HepG2 (cell line): Measurements from ENCODE around the gene P4HTM. TPM values are rescaled to one million over a fixed set of nuclear protein-coding genes. Genes with fewer than 3 reads are reported as not detected.

Experiments
- ATF1 ChIP-seq: IDR thresholded peaks from 2 replicates; pipeline ENCODE4 v1.6.1; 2016; ENCODE audit warnings: mild to moderate bottlenecking, control low read depth
- ETV6 ChIP-seq: sonication (generic); formaldehyde crosslinking; conservative IDR thresholded peaks from 2 replicates; pipeline ENCODE4 v1.4.0; 2020; ENCODE audit warnings: missing genetic modification reagents
- GMEB2 ChIP-seq: IDR thresholded peaks from 2 replicates; pipeline ENCODE4 v1.6.1; 2016; ENCODE audit warnings: missing biosample characterization, missing genetic modification reagents, low read depth
- KLF16 ChIP-seq, 2 experiments: sonication (generic) in 1 of 2; formaldehyde crosslinking in 1 of 2; IDR thresholded peaks; 2 replicates each; pipeline versions ENCODE4 v1.6.1 to v1.8.0; 2016 to 2023; ENCODE audit warnings: missing genetic modification reagents in 2 of 2, missing compliant biosample characterization in 1 of 2
- MZF1 ChIP-seq: sonication (generic); formaldehyde crosslinking; IDR thresholded peaks from 2 replicates; pipeline ENCODE4 v1.8.1; 2023; ENCODE audit warnings: mild to moderate bottlenecking, missing genetic modification reagents, borderline replicate concordance
- NR0B2 ChIP-seq: sonication (generic); formaldehyde crosslinking; IDR thresholded peaks from 2 replicates; pipeline ENCODE4 v1.4.0; 2020; ENCODE audit warnings: mild to moderate bottlenecking, missing genetic modification reagents
- PPARG ChIP-seq: conservative IDR thresholded peaks from 2 replicates; pipeline ENCODE4 v1.6.1; 2016; ENCODE audit warnings: missing biosample characterization, missing genetic modification reagents
- STAT5B ChIP-seq: sonication (generic); formaldehyde crosslinking; IDR thresholded peaks from 2 replicates; pipeline ENCODE4 v1.4.0; 2020; ENCODE audit warnings: missing genetic modification reagents
- TRIM22 ChIP-seq: fragments of 450-650 bp; IDR thresholded peaks from 2 replicates; pipeline ENCODE4 v1.6.1; 2017
- YEATS2 ChIP-seq: sonication (generic); formaldehyde crosslinking; IDR thresholded peaks from 2 replicates; pipeline ENCODE4 v1.4.0; 2020; ENCODE audit warnings: missing genetic modification reagents, borderline replicate concordance
- ZBTB37 ChIP-seq: sonication (generic); formaldehyde crosslinking; IDR thresholded peaks from 2 replicates; pipeline ENCODE4 v1.4.0; 2020; ENCODE audit warnings: mild to moderate bottlenecking, missing genetic modification reagents
- ZBTB42 ChIP-seq: sonication (generic); formaldehyde crosslinking; IDR thresholded peaks from 2 replicates; pipeline ENCODE4 v1.5.0; 2020; ENCODE audit warnings: mild to moderate bottlenecking, missing genetic modification reagents
- ZNF446 ChIP-seq: sonication (generic); formaldehyde crosslinking; IDR thresholded peaks from 2 replicates; pipeline ENCODE4 v1.5.0; 2020; ENCODE audit warnings: mild to moderate bottlenecking, missing genetic modification reagents
- polyA plus RNA-seq, 8 experiments: library from polyadenylated mRNA; depleted of rRNA in 3 of 8; stranded (reverse) in 7 of 8; unstranded in 1 of 8; fragments of >200 nt; fragmentation: Illumina TruSeq in 4 of 8; extraction: Trizol in 4 of 8; gene quantifications; 2 replicates each; pipeline versions ENCODE4 v1.2.1 to v1.2.3, GENCODE V29; 2011 to 2016; ENCODE audit warnings: low read depth in 4 of 8, missing spikeins in 1 of 8, mixed read lengths in 1 of 8; ENCODE audit not compliant: insufficient read depth in 1 of 8
- total RNA-seq, 5 experiments: library from RNA; depleted of rRNA; stranded (reverse); fragments of >200 nt; fragmentation: Illumina TruSeq; extraction: Trizol; gene quantifications; 2 replicates each; pipeline ENCODE4 v1.2.3, GENCODE V29; 2016; ENCODE audit warnings: low read depth in 1 of 5
- TF ChIP-seq, protein P1 (sequence below): sonication (generic); formaldehyde crosslinking; IDR thresholded peaks from 2 replicates; pipeline ENCODE4 v1.4.0; 2020; ENCODE audit warnings: missing genetic modification reagents
- TF ChIP-seq, protein P2 (sequence below): IDR thresholded peaks from 2 replicates; pipeline ENCODE4 v1.6.1; 2016; ENCODE audit warnings: low read depth
- TF ChIP-seq, protein P3 (sequence below): sonication (generic); formaldehyde crosslinking; conservative IDR thresholded peaks from 2 replicates; pipeline ENCODE4 v1.4.0; 2020; ENCODE audit warnings: missing genetic modification reagents

Gene P4HTM
- total and polyA plus RNA-seq, 2 of the 13 experiments (the other 11 are each of a cell fraction or from before 2014, with no cell fraction given) = 0.01 TPM; not detected in 1

DNA sequence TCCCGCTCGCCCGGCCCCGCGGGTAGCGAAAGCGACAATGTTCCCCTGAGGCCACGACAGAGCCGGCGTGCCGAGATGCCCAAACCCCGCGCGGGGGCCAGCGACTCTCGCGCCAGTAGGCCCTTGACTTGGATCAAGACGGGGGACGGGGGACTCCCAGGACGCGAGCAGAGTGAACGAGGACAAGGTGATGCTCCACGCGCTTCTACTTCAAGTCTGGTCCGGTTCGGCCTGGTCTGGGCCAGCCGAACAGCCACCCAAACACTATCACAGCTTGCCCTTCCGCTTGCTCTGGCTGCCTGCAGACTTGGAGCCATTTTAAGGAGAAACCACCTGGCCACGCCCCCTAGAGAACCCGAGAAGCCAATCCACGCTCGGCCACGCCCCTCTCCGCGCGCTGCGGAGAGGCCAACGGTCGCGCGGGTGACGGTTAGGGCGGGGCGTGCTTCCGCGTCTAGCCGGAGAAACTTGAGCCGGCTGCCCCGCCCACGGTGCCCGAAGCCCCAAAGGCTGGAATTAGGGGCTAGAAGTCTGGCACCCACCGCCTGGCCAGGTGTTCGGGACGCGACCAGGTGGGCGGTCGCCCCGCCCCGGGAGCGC lies 31.3 kb downstream of the P4HTM start (continued):
- 0 out of 2 replicates have a peak, but pooled peaks have one; percentile 15 for TF ChIP-seq GMEB2 (CRISPR knock-in tag)
- peak; percentile 56 to 85; a peak in 2 of 4 replicates for TF ChIP-seq KLF16 (CRISPR knock-in tag; IDR thresholded peaks at IDR 0.05)
- no peak for TF ChIP-seq YEATS2 (CRISPR knock-in tag)
- no peak for TF ChIP-seq ZBTB42 (CRISPR knock-in tag)
- TF ChIP-seq MZF1 (CRISPR knock-in tag) = no peak
- TF ChIP-seq TRIM22 = no peak
- TF ChIP-seq NR0B2 (CRISPR knock-in tag) = no peak
- TF ChIP-seq, protein P1, sequence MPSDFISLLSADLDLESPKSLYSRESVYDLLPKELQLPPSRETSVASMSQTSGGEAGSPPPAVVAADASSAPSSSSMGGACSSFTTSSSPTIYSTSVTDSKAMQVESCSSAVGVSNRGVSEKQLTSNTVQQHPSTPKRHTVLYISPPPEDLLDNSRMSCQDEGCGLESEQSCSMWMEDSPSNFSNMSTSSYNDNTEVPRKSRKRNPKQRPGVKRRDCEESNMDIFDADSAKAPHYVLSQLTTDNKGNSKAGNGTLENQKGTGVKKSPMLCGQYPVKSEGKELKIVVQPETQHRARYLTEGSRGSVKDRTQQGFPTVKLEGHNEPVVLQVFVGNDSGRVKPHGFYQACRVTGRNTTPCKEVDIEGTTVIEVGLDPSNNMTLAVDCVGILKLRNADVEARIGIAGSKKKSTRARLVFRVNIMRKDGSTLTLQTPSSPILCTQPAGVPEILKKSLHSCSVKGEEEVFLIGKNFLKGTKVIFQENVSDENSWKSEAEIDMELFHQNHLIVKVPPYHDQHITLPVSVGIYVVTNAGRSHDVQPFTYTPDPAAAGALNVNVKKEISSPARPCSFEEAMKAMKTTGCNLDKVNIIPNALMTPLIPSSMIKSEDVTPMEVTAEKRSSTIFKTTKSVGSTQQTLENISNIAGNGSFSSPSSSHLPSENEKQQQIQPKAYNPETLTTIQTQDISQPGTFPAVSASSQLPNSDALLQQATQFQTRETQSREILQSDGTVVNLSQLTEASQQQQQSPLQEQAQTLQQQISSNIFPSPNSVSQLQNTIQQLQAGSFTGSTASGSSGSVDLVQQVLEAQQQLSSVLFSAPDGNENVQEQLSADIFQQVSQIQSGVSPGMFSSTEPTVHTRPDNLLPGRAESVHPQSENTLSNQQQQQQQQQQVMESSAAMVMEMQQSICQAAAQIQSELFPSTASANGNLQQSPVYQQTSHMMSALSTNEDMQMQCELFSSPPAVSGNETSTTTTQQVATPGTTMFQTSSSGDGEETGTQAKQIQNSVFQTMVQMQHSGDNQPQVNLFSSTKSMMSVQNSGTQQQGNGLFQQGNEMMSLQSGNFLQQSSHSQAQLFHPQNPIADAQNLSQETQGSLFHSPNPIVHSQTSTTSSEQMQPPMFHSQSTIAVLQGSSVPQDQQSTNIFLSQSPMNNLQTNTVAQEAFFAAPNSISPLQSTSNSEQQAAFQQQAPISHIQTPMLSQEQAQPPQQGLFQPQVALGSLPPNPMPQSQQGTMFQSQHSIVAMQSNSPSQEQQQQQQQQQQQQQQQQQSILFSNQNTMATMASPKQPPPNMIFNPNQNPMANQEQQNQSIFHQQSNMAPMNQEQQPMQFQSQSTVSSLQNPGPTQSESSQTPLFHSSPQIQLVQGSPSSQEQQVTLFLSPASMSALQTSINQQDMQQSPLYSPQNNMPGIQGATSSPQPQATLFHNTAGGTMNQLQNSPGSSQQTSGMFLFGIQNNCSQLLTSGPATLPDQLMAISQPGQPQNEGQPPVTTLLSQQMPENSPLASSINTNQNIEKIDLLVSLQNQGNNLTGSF (CRISPR knock-in tag) = no peak
- TF ChIP-seq ZBTB37 (CRISPR knock-in tag) = no peak
- peak; percentile 29; the same call in 1 of the 2 replicates for TF ChIP-seq PPARG (CRISPR knock-in tag)
- TF ChIP-seq, protein P2, sequence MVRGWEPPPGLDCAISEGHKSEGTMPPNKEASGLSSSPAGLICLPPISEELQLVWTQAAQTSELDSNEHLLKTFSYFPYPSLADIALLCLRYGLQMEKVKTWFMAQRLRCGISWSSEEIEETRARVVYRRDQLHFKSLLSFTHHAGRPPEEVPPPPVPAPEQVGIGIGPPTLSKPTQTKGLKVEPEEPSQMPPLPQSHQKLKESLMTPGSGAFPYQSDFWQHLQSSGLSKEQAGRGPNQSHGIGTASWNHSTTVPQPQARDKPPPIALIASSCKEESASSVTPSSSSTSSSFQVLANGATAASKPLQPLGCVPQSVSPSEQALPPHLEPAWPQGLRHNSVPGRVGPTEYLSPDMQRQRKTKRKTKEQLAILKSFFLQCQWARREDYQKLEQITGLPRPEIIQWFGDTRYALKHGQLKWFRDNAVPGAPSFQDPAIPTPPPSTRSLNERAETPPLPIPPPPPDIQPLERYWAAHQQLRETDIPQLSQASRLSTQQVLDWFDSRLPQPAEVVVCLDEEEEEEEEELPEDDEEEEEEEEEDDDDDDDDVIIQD (CRISPR knock-in tag) = 0 out of 2 replicates have a peak, but pooled peaks have one; percentile 4
- no peak for TF ChIP-seq ZNF446 (CRISPR knock-in tag)
- TF ChIP-seq, protein P3, sequence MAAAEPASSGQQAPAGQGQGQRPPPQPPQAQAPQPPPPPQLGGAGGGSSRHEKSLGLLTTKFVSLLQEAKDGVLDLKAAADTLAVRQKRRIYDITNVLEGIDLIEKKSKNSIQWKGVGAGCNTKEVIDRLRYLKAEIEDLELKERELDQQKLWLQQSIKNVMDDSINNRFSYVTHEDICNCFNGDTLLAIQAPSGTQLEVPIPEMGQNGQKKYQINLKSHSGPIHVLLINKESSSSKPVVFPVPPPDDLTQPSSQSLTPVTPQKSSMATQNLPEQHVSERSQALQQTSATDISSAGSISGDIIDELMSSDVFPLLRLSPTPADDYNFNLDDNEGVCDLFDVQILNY (CRISPR knock-in tag) = no peak
- peak; percentile 93 for TF ChIP-seq ETV6 (CRISPR knock-in tag)
- peak; percentile 65 for TF ChIP-seq ATF1 (CRISPR knock-in tag)
- TF ChIP-seq STAT5B (CRISPR knock-in tag) = 0 out of 2 replicates have a peak, but pooled peaks have one; percentile 28
